Hepatocyte (in vitro differentiated cells): ENCODE measurements around the gene LAMP2. TPM values are rescaled to one million over a fixed set of nuclear protein-coding genes. Genes with fewer than 3 reads are reported as not detected.

Experiments used
- DNase-seq: peaks from one replicate; pipeline ENCODE4 v3.0.0-alpha.2; 2016; ENCODE audit warnings: low spot score
- H2AFZ ChIP-seq: fragments of 200-600 bp; sonication (generic); 2 replicates; pipeline ENCODE4 v1.6.0; 2016; ENCODE audit warnings: antibody characterized with exemption, mild to moderate bottlenecking
- H3K27ac ChIP-seq: fragments of 200-600 bp; sonication (generic); 2 replicates; pipeline ENCODE4 v1.5.1; 2016; ENCODE audit warnings: mild to moderate bottlenecking
- H3K27me3 ChIP-seq: fragments of 200-600 bp; sonication (generic); 2 replicates; pipeline ENCODE4 v1.6.1; 2016
- H3K36me3 ChIP-seq: fragments of 200-600 bp; sonication (generic); replicated peaks from 2 replicates; pipeline ENCODE4 v1.5.1; 2016; ENCODE audit warnings: low read depth; ENCODE audit not compliant: insufficient read depth
- H3K4me1 ChIP-seq: fragments of 200-600 bp; sonication (generic); 2 replicates; pipeline ENCODE4 v1.5.1; 2016; ENCODE audit warnings: mild to moderate bottlenecking, moderate library complexity; ENCODE audit not compliant: insufficient read depth
- H3K4me2 ChIP-seq: fragments of 200-600 bp; sonication (generic); 2 replicates; pipeline ENCODE4 v1.6.0; 2016
- H3K4me3 ChIP-seq: fragments of 200-600 bp; sonication (generic); 2 replicates; pipeline ENCODE4 v1.5.1; 2016; ENCODE audit warnings: mild to moderate bottlenecking
- H3K79me2 ChIP-seq: fragments of 200-600 bp; sonication (generic); 2 replicates; pipeline ENCODE4 v1.6.0; 2017; ENCODE audit warnings: mild to moderate bottlenecking
- H3K9me2 ChIP-seq: fragments of 200-600 bp; sonication (generic); replicated peaks from 2 replicates; pipeline ENCODE4 v1.6.0; 2017; ENCODE audit warnings: mild to moderate bottlenecking; ENCODE audit not compliant: insufficient read depth
- H3K9me3 ChIP-seq: fragments of 200-600 bp; sonication (generic); 2 replicates; pipeline ENCODE4 v1.5.1; 2016; ENCODE audit warnings: low read depth, mild to moderate bottlenecking
- H4K20me1 ChIP-seq: fragments of 200-600 bp; sonication (generic); 2 replicates; pipeline ENCODE4 v1.6.0; 2016; ENCODE audit warnings: mild to moderate bottlenecking; ENCODE audit not compliant: insufficient read depth, poor library complexity, severe bottlenecking
- EZH2 ChIP-seq: fragments of 200-600 bp; sonication (generic); IDR thresholded peaks from 2 replicates; pipeline ENCODE4 v1.6.1; 2016; ENCODE audit warnings: antibody characterized with exemption, mild to moderate bottlenecking, borderline replicate concordance
- EZH2phosphoT487 ChIP-seq: fragments of 200-600 bp; sonication (generic); IDR thresholded peaks from one replicate; pipeline ENCODE4 v1.6.1; 2018; ENCODE audit warnings: antibody characterized with exemption, mild to moderate bottlenecking, low read depth, moderate library complexity; ENCODE audit not compliant: unreplicated experiment, severe bottlenecking
- WGBS: methylation state at CpG from one replicate; pipeline ENCODE4 v1.1.6; 2016; ENCODE audit warnings: low lambda C conversion rate; ENCODE audit errors: missing lambda C conversion rate; 5-methylcytosine and 5-hydroxymethylcytosine counted together
- polyA plus RNA-seq: library from polyadenylated mRNA; unstranded; fragments of >200 nt; fragmentation: Nextera tagmentation; extraction: Ambion mirVana; gene quantifications from 2 replicates; pipeline ENCODE4 v1.2.1, GENCODE V29; 2016
- total RNA-seq: library from RNA; depleted of rRNA; stranded (reverse); fragments of >200 nt; gene quantifications from 2 replicates; pipeline ENCODE4 v1.2.3, GENCODE V29; 2014
- TF ChIP-seq, protein P1 (sequence below): fragments of 200-600 bp; sonication (generic); IDR thresholded peaks from 2 replicates; pipeline ENCODE4 v1.5.1; 2016; ENCODE audit warnings: antibody characterized with exemption, mild to moderate bottlenecking; ENCODE audit not compliant: poor library complexity

Gene LAMP2
- total and polyA plus RNA-seq, 2 experiments from 2014 or later: 175 to 228 TPM

DNA sequence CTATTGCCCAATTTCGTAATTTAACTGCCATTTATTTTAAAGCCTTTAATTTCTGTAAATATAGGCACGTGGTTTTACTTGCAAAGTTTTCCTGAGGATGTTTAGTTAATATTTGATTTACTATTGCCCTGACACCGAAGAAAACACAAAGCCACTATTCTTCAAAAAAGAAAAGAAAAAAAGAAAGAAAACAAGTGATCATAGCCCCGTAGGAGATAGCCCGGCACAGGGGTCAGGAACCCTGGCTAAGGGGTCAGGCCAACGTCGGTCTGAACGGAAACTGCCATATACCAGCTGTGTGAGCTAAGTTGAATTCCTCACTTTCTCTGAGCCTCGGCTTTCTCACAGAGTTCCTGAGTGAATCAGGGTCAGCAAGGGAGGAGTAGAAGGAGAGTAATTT lies 17.7 kb upstream of the LAMP2 start:
- Histone ChIP-seq H3K4me2 (peak overlapping the region; percentile 46), H3K36me3 (no peaks in the 10 kb centered on the region), H3K79me2 (no peaks in the 10 kb centered on the region), H3K9me2 (no peaks in the 10 kb centered on the region), H3K9me3 (no peaks in the 10 kb centered on the region), H3K4me1 (no peaks in the 10 kb centered on the region), H2AFZ (no peak overlapping the region), H3K4me3 (no peak overlapping the region), H4K20me1 (no peaks in the 10 kb centered on the region), H3K27me3 (no peaks in the 10 kb centered on the region), H3K27ac (no peak overlapping the region)
- DNase-seq: no peak
- TF ChIP-seq, protein P1, sequence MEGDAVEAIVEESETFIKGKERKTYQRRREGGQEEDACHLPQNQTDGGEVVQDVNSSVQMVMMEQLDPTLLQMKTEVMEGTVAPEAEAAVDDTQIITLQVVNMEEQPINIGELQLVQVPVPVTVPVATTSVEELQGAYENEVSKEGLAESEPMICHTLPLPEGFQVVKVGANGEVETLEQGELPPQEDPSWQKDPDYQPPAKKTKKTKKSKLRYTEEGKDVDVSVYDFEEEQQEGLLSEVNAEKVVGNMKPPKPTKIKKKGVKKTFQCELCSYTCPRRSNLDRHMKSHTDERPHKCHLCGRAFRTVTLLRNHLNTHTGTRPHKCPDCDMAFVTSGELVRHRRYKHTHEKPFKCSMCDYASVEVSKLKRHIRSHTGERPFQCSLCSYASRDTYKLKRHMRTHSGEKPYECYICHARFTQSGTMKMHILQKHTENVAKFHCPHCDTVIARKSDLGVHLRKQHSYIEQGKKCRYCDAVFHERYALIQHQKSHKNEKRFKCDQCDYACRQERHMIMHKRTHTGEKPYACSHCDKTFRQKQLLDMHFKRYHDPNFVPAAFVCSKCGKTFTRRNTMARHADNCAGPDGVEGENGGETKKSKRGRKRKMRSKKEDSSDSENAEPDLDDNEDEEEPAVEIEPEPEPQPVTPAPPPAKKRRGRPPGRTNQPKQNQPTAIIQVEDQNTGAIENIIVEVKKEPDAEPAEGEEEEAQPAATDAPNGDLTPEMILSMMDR: no peak
- no peak for TF ChIP-seq EZH2phosphoT487
- no peak for TF ChIP-seq EZH2
- 68% methylated on average over 9 of the region's 9 CpGs for WGBS

DNA sequence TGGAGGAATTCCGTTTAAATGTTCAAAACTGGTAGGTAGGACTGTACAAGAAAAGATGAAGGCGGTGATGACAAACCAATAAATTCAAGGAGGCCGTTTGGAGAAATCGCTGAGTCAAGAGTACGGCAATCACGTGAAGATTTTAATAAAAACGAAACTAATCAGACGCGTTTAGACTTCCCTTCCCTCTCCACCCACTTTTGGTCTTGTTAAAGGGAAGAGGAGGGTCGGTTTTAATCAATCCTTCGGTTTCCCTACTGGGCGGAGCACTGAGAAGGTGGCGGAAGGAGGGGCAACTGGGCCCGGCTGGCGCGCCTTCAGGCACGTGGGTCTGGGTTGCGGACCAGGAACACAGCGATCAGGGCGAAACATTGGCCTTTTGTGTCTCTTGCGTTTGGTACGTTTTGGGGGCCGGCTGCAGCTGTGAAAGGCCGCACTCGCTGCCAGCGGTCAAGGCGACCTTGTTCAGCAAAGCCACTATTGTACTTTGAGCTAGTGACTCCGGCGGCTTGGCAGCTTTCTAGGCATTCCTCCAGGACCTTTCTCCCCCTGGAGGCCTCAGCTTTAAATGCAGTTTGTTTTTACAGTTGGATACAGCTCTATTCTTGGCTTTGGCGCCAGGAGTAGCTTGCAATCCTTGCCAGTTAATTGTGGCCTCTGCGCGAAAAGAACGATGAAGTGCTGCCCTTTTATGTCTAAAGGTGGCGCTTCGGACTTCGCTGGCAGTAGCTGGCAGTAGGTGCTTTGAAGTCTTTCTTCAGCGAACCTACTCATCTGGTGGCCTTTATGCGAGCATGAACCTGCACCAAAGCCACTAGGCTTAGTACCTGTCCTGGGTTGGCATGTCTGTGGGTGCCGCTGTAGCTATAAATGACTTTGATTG lies 16.8 kb upstream of the LAMP2 start:
- peak; percentile 78 for DNase-seq
- H3K4me3 ChIP-seq: peak overlapping the region; percentile 31
- no peaks in the 10 kb centered on the region for H3K36me3 ChIP-seq
- H3K79me2 ChIP-seq: no peaks in the 10 kb centered on the region
- no peaks in the 10 kb centered on the region for H3K9me3 ChIP-seq
- H3K4me1 ChIP-seq: no peaks in the 10 kb centered on the region
- H3K9me2 ChIP-seq: no peaks in the 10 kb centered on the region
- no peaks in the 10 kb centered on the region for H4K20me1 ChIP-seq
- peak overlapping the region; percentile 69 for H3K4me2 ChIP-seq
- H3K27me3 ChIP-seq: no peaks in the 10 kb centered on the region
- peak overlapping the region; percentile 85 for H3K27ac ChIP-seq
- peak overlapping the region; percentile 33 for H2AFZ ChIP-seq
- no peak for TF ChIP-seq EZH2
- TF ChIP-seq, protein P1: peak; percentile 41
- 47% methylated on average over 39 of the region's 39 CpGs for WGBS

DNA sequence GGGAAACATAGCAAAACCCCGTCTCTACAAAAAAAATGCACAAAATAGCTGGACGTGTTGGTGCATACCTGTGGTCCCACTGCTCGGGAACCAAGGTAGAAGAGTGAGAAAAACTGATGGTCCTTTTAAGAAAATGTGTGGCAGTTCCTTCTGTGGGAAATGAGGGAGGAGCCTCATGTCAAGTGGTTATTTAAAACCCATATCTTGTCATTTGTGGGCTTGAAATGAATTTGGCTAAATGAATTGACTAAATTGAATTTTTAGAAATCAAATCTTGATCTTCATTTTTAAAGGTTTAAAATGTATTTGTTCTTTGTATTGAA lies 16.2 kb upstream of the LAMP2 start:
- Histone ChIP-seq H3K27me3 (no peaks in the 10 kb centered on the region), H3K79me2 (no peaks in the 10 kb centered on the region), H3K27ac (peak overlapping the region; percentile 85)

More for the DNA sequence above, 16.2 kb upstream of the LAMP2 start:
- Histone ChIP-seq H2AFZ (peak overlapping the region; percentile 27), H3K4me3 (no peak overlapping the region), H4K20me1 (no peaks in the 10 kb centered on the region), H3K9me2 (no peaks in the 10 kb centered on the region), H3K36me3 (no peaks in the 10 kb centered on the region), H3K9me3 (no peaks in the 10 kb centered on the region), H3K4me1 (no peaks in the 10 kb centered on the region), H3K4me2 (peak overlapping the region; percentile 69)
- TF ChIP-seq EZH2phosphoT487 (no peak), EZH2 (no peak)
- TF ChIP-seq, protein P1: no peak
- 73% methylated on average over 3 of the region's 3 CpGs for WGBS
- no peak for DNase-seq
